Uterus (tissue), 2 donors: ENCODE measurements around the gene CHRNA10.
"Not testable (repeated sequence)": the region's sequence is repeated elsewhere in the genome, so short reads cannot be mapped to it uniquely, and the experiment has no call there.

Experiments
- POLR2A ChIP-seq, 2 donors: fragments of 450-650 bp; IDR thresholded peaks; one replicate each; pipeline ENCODE4 v1.6.1; 2016; ENCODE audit warnings: antibody characterized with exemption in 2 of 2, mild to moderate bottlenecking in 1 of 2, moderate library complexity in 1 of 2
- TF ChIP-seq, protein P1 (sequence below), 4 experiments: fragments of 200-600 bp in 2 of 4; fragments of 450-650 bp in 2 of 4; sonication (generic) in 2 of 4; IDR thresholded peaks; one replicate each; pipeline ENCODE4 v1.5.1; 2016 to 2019; ENCODE audit warnings: antibody characterized with exemption in 4 of 4, mild to moderate bottlenecking in 2 of 4, moderate library complexity in 1 of 4

DNA sequence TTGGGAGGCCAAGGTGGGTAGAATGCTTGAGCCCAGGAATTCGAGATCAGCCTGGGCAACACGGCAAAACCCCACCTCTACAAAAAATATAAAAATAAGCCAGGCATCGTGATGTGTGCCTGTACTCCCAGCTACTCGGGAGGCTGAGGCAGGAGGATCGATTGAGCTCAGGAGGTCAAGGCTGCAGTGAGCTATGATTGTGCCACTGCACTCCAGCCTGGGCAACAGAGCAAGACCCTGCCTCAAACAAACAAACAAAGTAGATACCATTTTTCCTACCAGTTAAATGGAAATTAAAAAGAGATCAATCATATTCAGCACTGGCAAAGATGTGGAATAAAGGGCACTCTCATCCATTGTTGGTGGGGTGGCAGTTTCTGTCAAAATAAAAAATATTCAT lies 13.9 kb downstream of the CHRNA10 start:
- not testable (repeated sequence) for TF ChIP-seq POLR2A (IDR thresholded peaks at IDR 0.05)
- TF ChIP-seq, protein P1, sequence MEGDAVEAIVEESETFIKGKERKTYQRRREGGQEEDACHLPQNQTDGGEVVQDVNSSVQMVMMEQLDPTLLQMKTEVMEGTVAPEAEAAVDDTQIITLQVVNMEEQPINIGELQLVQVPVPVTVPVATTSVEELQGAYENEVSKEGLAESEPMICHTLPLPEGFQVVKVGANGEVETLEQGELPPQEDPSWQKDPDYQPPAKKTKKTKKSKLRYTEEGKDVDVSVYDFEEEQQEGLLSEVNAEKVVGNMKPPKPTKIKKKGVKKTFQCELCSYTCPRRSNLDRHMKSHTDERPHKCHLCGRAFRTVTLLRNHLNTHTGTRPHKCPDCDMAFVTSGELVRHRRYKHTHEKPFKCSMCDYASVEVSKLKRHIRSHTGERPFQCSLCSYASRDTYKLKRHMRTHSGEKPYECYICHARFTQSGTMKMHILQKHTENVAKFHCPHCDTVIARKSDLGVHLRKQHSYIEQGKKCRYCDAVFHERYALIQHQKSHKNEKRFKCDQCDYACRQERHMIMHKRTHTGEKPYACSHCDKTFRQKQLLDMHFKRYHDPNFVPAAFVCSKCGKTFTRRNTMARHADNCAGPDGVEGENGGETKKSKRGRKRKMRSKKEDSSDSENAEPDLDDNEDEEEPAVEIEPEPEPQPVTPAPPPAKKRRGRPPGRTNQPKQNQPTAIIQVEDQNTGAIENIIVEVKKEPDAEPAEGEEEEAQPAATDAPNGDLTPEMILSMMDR (IDR thresholded peaks at IDR 0.05), result not testable (repeated sequence)
